Measurements from ENCODE around the gene SIX5. TPM values are rescaled to one million over a fixed set of nuclear protein-coding genes. Genes with fewer than 3 reads are reported as not detected.

Gene SIX5
- total and polyA plus RNA-seq, 9 of the 15 experiments (the other 6 are each of a cell fraction or from before 2014, with no cell fraction given) = 1.4 to 17.2 (median 7.4) TPM; not detected in 2

- TF ChIP-seq PHF8 (IDR thresholded peaks at IDR 0.05; ENCODE audit: borderline replicate concordance, low read length) = peak; percentile 17; the same call in 1 of the 2 replicates
- no peak for TF ChIP-seq ARID3B (CRISPR knock-in tag; IDR thresholded peaks at IDR 0.05; ENCODE audit: borderline replicate concordance)
- no peak for TF ChIP-seq ZFP91 (CRISPR knock-in tag; IDR thresholded peaks at IDR 0.05)
- TF ChIP-seq DEAF1 (CRISPR knock-in tag; IDR thresholded peaks at IDR 0.05) = no peak
- 0 out of 4 replicates have a peak, but pooled peaks of 1 of the 2 experiments have one; percentile 24 for TF ChIP-seq HDAC1 (IDR thresholded peaks at IDR 0.05)
- TF ChIP-seq SIN3B (IDR thresholded peaks at IDR 0.05; ENCODE audit: low read depth) = no peak
- TF ChIP-seq CEBPZ (IDR thresholded peaks at IDR 0.05; ENCODE audit: borderline replicate concordance, low read depth, low read length) = no peak
- no peak for TF ChIP-seq TGIF2 (CRISPR knock-in tag; IDR thresholded peaks at IDR 0.05)
- TF ChIP-seq RFX5 (IDR thresholded peaks at IDR 0.05; ENCODE audit: low read depth, low read length) = no peak
- no peak for TF ChIP-seq HIVEP1 (CRISPR knock-in tag; IDR thresholded peaks at IDR 0.05)
- peak; percentile 93 for TF ChIP-seq ZNF592 (IDR thresholded peaks at IDR 0.05)
- no peak for TF ChIP-seq PYGO2 (tag; IDR thresholded peaks at IDR 0.05)
- no peak for TF ChIP-seq ETS2 (tag; IDR thresholded peaks at IDR 0.05; ENCODE audit: borderline replicate concordance, poor library complexity, severe bottlenecking)
- no peak for TF ChIP-seq POLR3A (IDR thresholded peaks at IDR 0.05; ENCODE audit: borderline replicate concordance, extremely low read depth, insufficient read depth, insufficient read length)
Observed at GRCh38 chr19:45809643-45810159, 40.6 kb upstream of the SIX5 start (continued).
